ENCODE measurements around the gene AQP2.

AQP2 gene

GRCh38 chr12:49998453-49998852, 47.9 kb downstream of the AQP2 start:
- no peak for FAIRE-seq

GRCh38 chr12:50003595-50003994, 53.1 kb downstream of the AQP2 start:
- FAIRE-seq, result no peak

- no peak for FAIRE-seq
Observed at GRCh38 chr12:50004696-50005095, 54.2 kb downstream of the AQP2 start.

DNA sequence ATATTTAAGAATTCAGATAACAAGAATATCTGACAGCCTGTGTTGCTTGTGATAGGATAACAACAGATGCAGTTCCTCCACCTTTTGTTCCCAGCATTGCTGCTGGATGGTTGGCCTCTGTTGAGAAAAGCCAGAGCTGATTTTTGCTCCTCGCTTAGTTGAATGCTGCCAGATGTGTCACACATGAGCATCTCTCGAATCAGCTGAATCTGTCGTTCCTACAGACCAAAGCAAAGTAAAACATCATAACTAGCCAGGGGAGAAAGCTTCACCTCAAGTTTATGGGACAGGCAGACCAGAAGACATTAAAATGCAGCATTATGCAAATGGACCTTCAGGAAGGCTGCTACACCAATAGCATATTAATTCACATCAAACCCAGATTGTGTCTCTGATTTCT, 54.6 kb downstream of the AQP2 start:
- FAIRE-seq, result no peak

- no peak for FAIRE-seq
Observed at GRCh38 chr12:50006280-50006679, 55.7 kb downstream of the AQP2 start.

DNA sequence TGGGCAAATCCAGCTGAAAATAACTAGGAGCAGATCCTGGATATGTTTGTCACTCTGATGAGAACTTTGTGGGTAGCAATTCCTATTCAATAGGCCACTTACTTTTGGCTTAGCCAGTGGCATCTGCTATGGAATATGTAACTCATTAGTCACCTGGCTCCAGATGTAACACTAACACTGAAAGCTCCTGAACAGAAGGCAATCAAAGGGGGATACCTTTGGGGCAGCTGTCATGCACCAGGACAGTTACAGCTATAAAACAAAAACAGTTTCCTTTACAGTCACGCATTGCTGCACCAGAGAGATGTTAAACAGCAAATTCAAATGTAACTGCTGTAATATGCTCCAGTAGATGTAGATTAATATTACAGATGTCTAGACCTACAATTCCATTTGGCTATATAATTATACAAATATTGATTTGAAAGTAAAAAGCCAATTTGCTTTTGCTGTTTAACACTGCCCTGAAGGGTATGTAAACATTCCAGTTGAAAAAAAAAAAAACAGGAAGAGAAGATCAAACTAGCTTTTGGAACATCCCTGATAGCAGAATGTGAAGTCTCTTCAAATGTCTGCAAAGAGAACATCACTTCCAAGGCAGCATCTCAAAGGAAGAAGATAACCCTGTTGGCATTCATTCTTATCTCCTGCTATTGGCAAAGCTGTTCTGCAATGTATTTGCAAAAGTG, 56.4 kb downstream of the AQP2 start:
- FAIRE-seq, result no peak
